Astrocyte of the spinal cord (primary cell): ENCODE measurements around the gene SCCPDH.

Source experiments
- DNase-seq: peaks from one replicate; pipeline ENCODE4 v3.0.0; 2011; ENCODE audit warnings: low read depth, low spot score
- H3K4me3 ChIP-seq: 2 replicates; pipeline ENCODE4 v1.5.1; 2011; ENCODE audit warnings: low read depth, mild to moderate bottlenecking, low read length, moderate library complexity
- in situ Hi-C: cut with HindIII; loops from 2 replicates; pipeline ENCODE4 v1.10.0; 2017; ENCODE audit warnings: low sequenced_read_pairs
- TF ChIP-seq, protein P1 (sequence below): IDR thresholded peaks from 2 replicates; pipeline ENCODE4 v1.5.1; 2012; ENCODE audit warnings: low read depth, mild to moderate bottlenecking, low read length, inconsistent platforms

The SCCPDH gene

DNA sequence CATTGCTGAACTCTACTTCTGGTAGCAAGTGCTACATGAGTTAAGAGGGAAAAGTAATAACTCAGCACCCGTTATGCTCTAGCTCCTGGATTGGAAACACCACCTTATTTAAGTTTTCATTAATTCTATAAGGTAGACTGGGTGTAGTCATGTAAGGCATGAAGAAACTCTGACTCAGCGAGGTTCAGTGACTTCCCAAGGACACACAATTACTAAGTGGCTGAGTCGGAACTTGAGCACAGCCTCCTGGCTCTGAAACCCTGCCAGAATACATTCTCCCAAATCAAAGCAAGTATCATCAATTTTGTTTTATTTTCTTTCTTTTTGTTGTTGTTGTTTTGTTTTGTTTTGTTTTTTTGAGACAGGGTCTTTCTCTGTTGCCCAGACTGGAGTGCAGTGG, 29.1 kb upstream of the SCCPDH start:
- in situ Hi-C loops, result no loop called here
- no peak for DNase-seq
- TF ChIP-seq, protein P1, sequence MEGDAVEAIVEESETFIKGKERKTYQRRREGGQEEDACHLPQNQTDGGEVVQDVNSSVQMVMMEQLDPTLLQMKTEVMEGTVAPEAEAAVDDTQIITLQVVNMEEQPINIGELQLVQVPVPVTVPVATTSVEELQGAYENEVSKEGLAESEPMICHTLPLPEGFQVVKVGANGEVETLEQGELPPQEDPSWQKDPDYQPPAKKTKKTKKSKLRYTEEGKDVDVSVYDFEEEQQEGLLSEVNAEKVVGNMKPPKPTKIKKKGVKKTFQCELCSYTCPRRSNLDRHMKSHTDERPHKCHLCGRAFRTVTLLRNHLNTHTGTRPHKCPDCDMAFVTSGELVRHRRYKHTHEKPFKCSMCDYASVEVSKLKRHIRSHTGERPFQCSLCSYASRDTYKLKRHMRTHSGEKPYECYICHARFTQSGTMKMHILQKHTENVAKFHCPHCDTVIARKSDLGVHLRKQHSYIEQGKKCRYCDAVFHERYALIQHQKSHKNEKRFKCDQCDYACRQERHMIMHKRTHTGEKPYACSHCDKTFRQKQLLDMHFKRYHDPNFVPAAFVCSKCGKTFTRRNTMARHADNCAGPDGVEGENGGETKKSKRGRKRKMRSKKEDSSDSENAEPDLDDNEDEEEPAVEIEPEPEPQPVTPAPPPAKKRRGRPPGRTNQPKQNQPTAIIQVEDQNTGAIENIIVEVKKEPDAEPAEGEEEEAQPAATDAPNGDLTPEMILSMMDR, result no peak
- no peak overlapping the region for H3K4me3 ChIP-seq

DNA sequence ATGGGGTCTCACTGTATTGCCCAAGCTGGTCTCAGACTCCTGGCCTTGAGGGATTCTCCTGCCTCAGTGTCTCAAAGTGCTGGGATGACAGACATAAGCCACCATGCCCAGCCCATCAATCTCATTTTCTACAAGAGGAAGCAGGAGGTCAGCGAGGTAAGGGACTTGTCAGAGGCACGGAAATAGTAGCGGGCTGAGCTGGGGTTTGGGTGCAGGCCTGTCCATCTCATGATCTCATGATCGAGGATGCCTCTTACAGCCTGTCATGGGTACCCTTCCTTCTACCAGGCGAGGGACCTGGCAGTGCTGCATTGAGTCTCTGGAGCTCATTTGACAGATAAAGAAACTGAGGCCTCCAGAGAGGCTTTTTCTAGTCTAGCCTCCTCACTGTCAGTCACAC, 28.5 kb upstream of the SCCPDH start:
- TF ChIP-seq, protein P1, result no peak
- no peak for DNase-seq
- in situ Hi-C loops, result no loop called here
- H3K4me3 ChIP-seq, result no peak overlapping the region

DNA sequence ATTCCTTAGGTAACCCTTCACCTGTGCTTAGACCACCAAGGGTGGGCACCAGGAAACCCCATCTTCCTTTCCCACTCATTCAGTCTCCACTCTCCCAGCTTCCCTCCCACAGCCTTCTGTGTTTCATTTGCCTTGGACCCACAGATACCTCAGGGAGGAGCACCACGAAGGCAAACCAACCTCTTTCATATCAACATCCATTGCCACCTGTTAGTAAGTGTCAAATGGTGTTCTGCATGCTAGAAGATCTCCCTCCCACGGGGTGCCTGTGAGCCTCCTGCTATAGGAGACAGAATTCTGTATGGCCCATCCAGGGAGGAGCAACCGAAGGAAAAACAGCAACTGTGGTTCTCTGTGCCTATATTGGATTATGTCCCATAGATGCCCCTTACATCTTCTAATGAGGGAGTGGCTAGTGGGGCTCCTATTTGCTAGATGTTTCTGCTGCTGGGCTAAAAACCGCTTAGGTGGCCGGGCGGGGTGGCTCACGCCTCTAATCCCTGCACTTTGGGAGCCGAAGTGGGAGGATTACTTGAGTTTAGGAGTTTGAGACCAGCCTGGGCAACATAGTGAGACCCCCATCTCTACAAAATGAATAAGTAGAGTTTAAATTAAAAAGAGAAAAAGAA, 25.6 kb upstream of the SCCPDH start:
- in situ Hi-C loops, result no loop called here
- peak overlapping the region; percentile 12 for H3K4me3 ChIP-seq
- DNase-seq, result no peak
- TF ChIP-seq, protein P1, result no peak

DNA sequence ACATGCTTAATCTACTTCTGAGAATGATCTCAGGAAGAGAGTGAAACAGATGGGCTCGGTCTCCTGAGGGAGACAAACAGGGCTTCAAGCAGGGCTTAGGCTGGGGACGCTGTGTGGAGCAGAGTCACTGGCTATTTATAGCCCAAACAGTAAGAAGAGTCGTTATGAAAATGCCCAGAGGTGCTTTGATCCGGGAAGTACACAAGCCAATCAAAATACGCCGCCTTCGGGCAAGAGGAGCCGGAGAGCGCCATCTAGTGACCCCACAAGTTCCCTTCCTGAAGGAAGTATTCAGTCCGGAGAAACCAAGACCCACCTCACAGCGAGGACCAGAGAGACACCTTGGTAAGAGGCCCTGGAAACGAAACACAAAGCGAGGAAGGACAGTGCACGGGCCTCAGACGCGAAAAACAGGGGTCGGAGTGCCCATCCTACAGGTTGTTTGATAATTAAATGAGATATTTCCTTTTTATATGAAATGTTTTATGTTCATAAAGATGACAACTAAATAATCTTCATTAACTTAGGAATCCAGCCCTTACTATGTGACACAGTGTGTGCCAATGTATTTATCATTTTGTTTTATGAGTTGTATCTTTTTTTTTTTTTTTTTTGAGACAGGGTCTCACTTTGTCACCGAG, 25.0 kb upstream of the SCCPDH start:
- in situ Hi-C loops, result no loop called here
- H3K4me3 ChIP-seq, result peak overlapping the region; percentile 12
- DNase-seq, result peak; percentile 92
- TF ChIP-seq, protein P1, result peak; percentile 93

DNA sequence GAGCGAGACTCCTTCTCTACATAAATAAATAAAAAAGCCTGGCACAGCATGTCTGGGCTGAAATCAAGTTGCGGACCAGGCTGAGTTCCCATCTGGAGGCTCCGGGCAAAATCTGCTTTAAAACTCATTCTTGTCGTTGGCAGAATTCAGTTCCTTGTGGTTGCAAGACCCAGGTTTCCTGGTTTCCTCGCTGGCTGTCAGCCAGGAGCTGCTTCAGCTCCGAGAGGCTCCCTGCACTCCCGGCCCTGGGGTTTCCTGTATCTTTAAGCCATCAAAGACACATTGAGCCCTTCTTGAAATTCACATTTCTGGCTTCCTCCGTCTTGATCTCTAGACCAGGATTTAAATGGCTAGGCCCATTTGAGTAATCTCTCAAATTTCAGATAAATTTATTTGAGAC, 20.6 kb upstream of the SCCPDH start:
- TF ChIP-seq, protein P1, result no peak
- no peak overlapping the region for H3K4me3 ChIP-seq
- in situ Hi-C loops, result no loop called here
- no peak for DNase-seq

DNA sequence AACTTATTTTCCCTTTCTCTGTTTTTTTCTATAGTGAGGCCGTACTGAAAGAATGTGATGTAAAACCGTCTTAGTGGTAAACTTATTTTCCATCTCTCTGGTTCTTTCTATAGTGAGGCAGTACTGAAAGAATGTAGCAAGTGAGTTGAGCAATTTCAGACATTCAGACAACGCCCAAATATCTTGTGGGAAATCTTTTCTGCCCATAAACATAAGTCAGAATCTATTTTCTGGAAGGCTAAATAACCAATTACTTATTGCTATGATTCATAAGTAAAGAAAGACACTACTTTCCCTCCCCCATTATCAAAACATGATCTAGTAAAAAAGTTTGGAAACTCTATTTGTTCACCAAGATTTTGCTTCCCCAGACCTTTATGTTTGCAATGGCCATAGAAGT, 18.8 kb upstream of the SCCPDH start:
- no peak overlapping the region for H3K4me3 ChIP-seq
- TF ChIP-seq, protein P1, result no peak
- in situ Hi-C loops, result no loop called here
- DNase-seq, result peak; percentile 82
